NCI-H2227 treated with DMSO at 0.1 percent for 48 hours (cell line): ENCODE results near the gene OGG1.

Experiments used
- DNase-seq: peaks from one replicate; lab custom pipeline; 2025; lab: John Stamatoyannopoulos, UW

Gene OGG1

DNA sequence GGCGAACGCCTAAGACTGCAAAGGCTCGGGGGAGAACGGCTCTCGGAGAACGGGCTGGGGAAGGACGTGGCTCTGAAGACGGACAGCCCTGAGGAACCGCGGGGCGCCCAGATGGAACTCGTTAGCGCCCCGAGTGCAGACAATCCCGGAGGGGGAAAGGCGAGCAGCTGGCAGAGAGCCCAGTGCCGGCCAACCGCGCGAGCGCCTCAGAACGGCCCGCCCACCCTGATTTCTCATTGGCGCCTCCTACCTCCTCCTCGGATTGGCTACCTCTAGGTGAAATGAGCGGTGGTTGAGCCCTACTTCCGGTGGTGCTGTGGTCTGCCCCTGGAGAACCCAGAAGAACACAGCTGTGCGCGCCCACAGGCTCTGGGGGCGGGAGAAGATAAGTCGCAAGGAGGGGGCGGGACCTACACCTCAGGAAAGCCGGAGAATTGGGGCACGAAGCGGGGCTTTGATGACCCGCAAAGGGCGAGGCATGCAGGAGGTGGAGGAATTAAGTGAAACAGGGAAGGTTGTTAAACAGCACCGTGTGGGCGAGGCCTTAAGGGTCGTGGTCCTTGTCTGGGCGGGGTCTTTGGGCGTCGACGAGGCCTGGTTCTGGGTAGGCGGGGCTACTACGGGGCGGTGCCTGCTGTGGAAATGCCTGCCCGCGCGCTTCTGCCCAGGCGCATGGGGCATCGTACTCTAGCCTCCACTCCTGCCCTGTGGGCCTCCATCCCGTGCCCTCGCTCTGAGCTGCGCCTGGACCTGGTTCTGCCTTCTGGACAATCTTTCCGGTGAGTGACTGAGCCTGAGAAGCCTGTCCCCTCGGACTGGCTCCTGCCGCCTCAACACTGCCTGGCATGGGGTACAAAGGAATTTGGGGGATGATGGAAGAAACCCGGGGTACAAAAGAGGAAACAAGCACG, at the start of gene OGG1:
Gene OGG1 (plus strand): TSS at position 308 of the 911 bp plus-strand sequence. CDS start 335 bp downstream, at position 643.
- peak; percentile 93 for DNase-seq

DNA sequence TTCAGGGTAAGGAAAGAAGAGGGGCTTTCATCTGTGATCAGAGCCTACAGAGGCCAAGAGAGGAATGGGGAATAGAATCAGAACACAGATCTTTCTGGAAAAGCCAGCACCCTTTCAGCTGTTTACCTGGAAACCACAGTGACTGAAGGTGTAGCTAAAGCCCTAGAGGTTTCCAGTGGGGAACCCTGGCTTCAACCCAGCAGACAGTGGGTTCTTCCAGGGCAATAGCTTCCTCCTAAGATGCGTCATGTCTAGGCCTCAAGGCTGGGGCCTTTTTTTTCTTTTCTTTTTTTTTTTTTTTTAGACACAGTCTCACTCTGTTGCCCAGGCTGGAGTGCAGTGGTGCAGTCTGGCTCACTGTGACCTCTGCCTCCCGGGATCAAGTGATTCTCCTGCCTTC, 49.2 kb upstream of the OGG1 start:
- DNase-seq, result no peak

DNA sequence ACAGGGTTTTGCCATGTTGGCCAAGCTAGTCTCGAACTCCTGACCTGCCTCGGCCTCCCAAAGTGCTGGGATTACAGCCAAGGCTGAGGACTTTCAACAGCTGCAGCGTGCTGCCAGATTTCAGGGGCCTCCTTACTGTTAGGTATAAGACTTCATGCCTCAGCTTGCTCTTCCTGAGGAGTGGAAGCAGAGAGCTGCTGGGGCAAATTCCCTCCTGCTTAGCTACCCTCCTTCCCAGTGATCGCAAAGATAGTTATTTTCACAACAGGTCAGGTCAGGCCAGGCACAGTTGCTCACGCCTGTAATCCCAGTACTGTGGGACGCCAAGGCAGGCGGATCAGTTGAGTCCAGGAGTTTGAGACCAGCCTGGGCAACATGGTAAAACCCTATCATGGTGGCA, 48.7 kb upstream of the OGG1 start:
- DNase-seq, result no peak

DNA sequence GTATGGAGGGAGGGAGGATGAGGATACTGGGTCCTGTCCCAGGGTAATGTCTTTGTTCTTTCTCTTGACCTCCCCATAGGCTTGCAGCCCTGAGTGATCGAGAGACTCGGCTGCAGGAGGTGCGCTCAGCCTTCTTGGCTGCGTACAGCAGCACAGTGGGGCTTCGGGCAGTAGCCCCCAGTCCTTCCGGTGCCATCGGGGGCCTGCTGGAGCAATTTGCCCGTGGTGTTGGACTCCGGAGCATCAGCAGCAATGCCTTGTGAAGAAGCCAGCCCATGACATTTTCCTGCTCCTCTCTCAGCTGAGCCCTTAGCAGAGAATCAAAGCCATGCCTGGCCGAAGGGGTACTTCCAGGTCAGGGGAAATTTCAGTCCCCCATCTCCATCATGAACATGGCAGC, 48.0 kb upstream of the OGG1 start:
- DNase-seq, result no peak

DNA sequence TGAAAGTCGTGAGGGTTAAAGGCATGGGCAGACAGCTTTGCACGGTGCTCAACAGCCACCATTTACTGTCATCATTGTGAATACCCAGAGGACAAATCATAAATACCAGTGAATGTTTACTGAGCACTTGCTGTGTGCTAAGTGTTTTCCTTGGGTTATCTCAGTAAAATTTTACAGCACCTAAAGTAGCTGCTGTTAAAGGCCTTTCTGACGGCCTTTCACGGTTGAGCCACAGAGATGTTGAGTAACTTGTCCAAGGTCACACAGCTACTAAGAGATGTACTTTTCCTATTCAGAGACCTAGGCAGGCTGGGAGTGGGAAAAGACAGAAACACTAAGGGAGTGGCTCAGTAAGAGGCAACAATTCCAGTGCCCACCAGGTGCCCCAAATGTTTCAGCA, 46.5 kb upstream of the OGG1 start:
- no peak for DNase-seq

DNA sequence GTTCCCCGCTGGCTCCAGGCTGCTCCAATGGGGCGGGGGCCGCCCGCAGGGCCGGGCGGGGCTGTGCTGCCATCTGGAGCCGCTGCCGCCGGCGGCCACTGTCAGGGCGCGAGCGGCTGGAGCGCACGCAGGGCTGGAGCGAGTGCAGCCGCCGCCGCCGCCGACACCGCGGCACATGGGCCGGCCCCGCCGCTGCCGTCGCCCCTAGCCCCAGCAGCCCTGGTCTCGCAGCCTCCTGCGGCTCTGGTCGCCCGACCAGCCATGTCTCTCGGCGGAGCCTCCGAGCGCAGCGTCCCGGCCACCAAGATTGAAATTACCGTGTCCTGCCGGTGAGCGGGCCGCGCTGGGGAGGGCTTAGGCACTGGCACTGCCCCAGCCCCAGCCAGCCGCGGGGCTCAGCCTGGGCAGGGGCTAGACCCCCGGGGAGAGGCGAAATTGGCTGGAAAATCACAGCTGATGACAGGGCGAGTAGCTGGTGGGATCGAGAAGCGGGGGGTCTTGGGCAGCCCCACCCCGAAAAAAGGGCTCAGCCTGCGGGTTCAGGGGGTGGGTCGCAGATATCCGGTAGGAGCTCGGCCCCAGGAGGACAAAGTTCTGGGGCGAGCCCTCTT, 45.9 kb upstream of the OGG1 start, which contains the start of gene CPNE9:
Gene CPNE9 (plus strand): TSS at position 98 of the 611 bp plus-strand sequence. CDS start 164 bp downstream, at position 262.
- DNase-seq, result no peak

DNA sequence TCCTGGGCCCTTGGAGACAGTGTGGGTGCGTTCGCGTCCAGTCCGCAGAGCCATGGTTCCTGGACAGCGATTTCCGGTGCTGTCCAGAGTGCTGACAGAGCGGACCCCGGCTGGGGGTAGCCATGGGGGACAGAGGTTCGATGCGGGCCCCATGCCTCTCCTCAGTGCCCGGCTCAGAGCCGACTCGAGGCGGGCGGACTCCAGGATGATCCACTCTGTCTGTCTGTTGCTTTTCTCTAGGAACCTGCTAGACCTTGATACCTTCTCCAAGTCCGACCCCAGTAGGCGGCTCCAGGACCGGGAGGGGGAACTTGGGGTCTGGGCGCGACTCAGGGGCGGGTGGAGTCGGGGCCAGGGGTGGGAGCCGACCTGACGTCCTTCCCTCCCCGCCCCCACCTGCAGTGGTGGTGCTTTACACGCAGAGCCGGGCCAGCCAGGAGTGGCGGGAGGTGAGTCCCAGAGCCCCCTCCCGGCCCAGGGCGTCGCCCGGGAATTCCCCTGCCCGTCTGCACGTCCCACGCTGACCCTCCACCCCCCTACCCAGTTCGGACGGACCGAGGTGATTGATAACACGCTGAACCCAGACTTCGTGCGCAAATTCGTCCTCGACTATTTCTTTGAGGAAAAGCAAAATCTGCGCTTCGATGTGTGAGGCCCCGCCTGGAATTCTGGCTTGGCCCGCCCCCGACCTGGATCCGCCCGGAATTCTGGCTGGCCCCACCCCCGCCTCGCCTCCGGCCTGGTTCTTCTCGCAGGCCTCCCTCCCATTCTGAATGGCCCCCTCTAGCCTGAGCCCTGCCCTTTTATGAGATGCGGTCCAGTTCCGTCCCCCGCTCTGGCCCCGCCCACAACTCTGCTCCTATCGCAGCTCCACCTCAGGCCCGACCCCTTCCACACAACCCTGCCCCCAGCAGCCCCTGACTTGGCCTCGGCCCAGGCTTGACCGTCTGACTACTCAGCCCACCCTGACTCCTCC, 45.1 kb upstream of the OGG1 start:
- DNase-seq, result peak; percentile 58

DNA sequence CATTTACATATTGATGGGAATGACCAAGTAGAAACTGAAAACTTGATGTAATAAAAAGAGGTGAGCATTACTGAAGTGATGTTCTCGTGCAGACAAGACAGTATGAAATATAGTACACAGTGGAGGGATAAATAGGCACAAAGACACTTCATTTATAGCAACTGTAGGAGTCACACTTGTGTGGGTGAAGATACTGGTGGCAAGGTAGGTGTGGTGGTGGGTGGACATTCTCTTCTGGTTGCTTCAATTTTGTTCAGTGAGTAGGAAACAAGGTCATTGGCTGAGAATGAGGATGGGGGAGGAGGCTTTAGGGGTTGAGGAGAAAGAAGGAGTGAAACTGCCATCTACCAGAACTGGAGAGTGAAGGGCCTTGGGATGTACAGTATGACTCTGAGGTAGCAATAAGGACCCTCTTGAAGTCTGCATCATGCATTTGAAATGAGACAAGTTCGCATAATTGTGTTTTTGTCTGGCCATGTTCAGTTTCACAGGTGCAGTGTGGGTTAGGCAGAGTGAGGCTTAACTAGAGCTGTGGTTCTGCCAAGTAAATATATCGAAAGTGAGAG, 39.5 kb upstream of the OGG1 start:
- no peak for DNase-seq

DNA sequence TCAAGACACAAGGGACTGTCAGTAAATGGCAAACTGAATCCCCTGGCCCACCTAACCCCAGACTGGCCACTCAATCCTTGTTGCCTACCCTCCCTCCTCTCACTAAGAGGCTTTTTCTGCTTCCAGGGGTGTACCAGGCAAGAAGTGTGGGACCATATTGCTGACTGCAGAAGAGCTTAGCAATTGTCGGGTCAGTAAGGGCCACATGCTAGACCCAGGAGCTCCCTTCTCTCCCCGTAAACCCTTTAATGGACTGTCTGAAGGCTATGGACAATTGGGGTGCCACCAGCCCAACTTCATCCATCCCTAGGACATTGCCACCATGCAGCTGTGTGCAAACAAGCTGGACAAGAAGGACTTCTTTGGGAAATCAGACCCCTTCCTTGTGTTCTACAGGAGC, 37.3 kb upstream of the OGG1 start:
- no peak for DNase-seq

DNA sequence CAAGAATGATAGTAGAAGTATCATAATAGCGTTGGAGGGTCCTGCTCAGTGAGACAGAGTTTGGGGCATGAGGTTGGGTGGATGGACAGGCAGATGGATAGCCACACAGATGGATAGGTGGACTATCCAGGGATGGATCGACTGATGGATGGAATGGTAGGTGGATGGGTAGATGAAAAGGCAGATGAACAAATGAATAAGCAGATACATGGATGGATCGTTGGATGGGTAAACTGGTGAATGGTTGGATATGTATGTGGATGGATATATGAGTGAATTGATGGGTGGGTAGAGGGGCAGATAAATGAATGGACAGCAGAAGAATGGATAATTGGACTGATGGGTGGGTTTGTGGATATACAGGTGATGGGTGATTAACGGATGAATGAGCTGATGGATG, 36.6 kb upstream of the OGG1 start:
- DNase-seq, result no peak

DNA sequence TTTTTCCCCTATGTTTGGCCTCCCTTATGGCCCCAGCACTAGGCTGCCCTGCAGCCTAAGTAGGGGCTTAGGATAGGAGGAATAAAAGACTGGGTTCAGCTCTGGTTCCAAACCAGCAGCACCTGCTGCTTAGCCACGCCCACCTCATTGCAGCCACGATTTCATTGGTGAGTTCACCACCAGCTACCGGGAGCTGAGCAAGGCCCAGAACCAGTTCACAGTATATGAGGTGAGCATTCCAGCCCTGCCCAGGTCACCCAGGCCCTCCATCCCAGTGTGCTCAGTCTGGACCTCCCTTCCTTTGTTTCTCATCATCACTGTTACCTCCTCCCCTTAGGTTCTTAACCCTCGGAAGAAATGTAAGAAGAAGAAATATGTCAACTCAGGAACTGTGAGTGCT, 34.6 kb upstream of the OGG1 start:
- DNase-seq, result no peak

DNA sequence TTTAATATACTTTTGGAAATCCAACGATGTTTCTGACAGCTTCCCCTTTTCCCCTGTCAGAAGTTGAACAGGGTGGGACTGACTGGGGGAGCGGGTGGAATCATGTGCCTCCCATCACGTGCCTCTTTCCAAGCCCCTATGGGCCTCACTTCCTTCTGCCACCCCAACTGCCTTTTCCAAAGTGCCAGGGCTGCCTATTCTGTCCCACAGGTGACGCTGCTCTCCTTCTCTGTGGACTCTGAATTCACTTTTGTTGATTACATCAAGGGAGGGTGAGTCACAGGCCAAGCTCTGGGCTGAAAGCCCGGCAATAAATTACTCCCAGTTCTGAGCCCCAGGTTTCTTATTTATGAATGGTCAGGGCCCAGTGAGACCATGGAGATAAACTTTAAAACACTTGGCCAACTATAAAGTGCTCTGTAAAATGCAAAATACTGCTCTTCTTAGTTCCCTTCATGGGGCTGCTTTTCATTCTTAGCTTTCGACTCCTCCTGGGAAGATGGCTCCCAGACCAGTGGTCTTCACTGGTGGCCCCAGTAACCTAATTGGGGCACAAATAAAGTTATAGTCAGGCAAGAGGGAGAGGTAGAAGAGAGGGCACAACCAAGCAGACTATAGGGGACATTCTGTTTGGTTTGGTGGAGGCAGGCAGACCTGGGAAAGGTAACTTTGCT, 33.9 kb upstream of the OGG1 start:
- DNase-seq, result no peak

DNA sequence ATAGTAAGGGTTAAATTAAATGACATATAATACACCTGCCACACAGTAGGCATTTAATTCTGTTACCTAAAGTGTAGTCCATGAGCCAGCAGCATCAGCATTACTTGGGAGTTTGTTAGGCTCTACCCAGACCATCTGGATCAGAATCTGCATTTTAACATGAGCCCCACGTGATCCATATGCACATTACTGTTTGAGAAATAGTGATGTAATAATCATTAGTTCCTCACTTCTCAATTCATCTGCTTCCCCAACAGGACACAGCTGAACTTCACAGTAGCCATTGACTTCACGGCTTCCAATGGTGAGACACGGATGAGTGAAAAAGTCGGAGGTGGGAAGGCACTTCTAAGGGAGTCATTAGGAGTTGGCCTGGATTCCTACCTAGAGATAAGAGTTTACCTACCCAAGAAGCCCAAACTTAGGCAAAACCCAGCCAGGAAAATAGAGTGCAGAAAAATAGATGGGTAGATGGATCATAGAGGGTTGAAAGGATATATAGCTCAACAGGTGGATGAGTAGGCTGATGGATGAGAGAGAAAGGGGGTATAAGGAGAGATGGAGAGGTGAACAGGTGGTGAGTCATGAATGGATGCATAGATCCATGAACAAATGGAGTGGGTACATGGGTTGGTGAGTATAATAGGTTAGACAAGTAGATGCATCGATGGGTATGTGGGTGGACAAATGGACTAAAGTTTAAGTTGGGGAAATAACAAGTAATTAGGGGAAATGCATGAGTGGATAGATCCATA, 32.8 kb upstream of the OGG1 start:
- DNase-seq, result no peak

DNA sequence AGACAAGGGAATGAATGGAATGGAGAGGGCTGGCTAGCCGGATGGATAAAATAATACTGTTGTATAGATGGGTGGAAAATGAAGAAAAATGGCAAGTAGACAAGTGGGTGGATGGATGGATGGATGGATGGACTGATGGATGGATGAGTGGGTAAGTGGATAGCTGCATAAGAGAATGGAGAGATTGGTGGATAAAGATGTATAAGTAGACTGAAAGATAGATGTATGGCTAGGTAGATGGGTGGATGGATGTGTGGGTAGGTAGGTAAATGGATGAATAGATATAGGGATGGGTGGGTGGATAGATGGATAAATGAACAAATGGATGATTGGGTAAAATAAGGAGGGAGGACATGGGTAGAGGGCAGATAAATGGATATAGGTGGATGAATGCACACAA, 32.2 kb upstream of the OGG1 start:
- DNase-seq, result no peak

DNA sequence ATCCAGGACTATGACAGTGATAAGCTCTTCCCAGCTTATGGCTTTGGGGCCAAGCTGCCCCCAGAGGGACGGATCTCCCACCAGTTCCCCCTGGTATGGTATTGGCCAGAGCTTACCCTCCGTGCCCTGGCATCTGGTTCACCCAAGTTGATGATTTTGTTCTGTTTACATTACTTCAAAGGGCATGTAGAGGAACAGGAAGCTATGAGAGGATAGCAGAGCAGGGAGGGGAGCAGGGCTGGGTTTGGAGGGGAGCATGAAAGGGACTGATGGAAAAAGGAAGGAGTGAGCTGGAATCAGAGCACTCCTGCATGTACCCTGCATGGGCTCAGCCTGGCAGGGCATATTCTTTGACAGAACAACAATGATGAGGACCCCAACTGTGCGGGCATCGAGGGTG, 31.6 kb upstream of the OGG1 start:
- DNase-seq, result no peak

DNA sequence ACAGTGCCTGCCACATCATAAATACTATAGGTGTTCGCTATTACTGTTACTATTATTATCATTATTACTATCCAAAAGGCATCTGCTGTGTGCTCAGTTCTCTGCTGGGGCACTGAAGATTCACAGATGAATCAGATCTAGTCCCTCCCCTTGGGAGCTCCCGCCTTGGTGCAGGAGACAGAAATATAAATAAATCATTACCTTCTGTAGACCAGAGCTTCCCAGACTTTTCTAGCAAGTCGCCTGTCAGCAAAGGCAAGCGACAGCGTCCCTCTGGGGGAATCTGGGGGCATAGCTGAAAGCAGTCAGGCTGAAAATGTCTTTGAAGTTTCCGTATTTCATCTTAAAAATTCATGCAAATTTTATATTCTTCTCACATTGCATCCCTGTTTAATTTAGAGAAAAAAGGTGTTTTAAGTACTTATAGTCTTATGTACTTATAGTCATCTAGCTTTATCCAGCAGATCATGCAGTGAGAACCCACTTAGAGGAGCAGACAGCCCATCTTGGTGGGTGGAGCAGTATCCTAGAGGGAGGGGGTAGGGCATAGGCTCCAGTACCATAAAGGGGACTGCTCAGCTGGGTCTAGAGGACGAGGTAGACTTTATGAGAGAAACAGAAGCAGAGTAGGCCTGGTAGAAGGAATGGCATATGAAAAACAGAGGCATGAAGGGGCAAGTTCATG, 28.6 kb upstream of the OGG1 start:
- DNase-seq, result peak; percentile 45

DNA sequence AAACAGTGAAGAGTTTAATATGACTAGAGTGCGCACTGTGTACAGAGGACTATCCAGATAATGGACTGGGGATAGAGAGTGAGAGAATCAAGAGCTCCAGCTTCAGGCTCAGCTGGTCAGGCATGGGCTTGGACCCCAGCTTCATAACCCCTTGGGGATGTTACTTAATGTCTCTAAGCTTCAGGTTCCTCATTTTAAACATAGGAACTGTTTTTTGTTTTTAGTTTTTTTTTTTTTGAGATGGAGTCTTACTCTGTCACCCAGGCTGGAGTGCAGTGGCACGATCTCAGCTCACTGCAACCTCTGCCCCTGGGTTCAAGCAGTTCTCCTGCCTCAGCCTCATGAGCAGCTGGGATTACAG, 28.1 kb upstream of the OGG1 start:
- DNase-seq, result no peak

DNA sequence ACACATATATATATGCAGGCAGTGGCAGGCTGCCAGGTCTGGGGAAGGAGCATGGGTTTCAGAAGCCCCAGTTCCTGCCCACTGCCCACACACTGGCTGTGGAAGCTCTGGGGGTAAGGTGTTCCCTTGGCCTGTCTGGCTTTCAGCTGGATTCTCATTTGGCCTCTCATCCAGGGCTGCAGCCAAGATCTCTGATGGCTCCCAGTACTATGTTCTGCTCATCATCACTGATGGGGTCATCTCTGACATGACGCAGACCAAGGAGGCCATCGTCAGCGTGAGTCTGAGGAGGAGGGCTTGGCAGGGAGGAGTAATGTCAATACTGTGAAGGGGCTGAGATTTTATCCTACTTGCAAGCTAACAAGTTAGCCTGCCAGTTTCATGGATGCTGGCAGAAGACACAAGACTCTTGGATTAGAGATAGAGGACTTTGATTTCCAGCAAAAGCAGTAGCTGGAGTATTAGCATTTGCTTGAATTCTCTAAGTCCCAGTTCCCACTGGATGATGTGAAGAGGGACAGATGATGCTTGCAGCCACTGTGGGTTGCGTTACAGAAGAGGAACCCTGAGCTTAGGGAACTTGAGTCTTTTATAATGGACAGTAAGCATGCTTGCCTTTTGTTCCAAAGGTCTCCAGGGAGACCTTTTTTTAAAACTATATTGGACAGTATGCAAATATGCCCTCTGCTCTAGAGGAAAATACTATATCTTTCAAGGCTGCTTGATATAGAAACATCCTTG, 23.8 kb upstream of the OGG1 start:
- no peak for DNase-seq

DNA sequence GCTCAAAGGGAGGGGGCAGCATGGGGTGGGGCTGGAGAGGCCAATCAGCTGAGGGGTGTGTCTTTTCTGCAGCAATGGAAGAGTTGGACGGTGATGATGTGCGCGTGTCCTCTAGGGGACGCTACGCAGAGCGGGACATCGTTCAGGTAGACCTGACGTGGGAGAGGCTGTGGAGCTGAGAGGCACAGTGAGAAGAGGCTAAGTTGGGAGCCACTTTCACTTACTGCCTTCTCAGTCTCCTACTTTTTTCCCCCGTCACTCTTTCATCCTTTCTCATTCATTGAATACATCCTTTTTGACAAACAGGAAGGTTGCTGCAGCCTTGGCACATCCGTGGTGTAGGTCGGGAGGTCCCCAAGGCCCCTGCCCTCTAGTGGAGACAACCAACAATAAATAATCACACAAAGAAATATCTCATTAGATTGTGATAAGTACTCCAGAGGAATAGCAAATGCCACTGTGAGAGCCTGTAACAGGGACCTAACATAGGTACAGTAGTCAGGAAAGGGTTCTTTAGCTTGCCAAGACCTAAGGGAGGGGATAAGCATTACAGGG, 22.6 kb upstream of the OGG1 start:
- no peak for DNase-seq
